Mononuclear cell (primary cell): ENCODE results near the gene PTPRB. TPM values are rescaled to one million over a fixed set of nuclear protein-coding genes. Genes with fewer than 3 reads are reported as not detected.

Experiments used
- H3K27me3 ChIP-seq: 2 replicates; pipeline ENCODE4 v1.6.0; 2011; ENCODE audit warnings: low read length, control low read depth; ENCODE audit not compliant: insufficient read depth
- H3K4me1 ChIP-seq: 2 replicates; pipeline ENCODE4 v1.5.1; 2011; ENCODE audit warnings: mild to moderate bottlenecking, low read length, control low read depth; ENCODE audit not compliant: insufficient read depth
- H3K4me3 ChIP-seq: 2 replicates; pipeline ENCODE4 v1.5.1; 2011; ENCODE audit warnings: mild to moderate bottlenecking, low read length, moderate library complexity
- H3K9me3 ChIP-seq: 2 replicates; pipeline ENCODE4 v1.5.1; 2011; ENCODE audit warnings: low read depth, mild to moderate bottlenecking, control low read depth, low read length
- total RNA-seq: library from RNA; depleted of rRNA; stranded (reverse); fragments of >200 nt; gene quantifications from one replicate; pipeline ENCODE4 v1.2.3, GENCODE V29; 2012

Gene PTPRB
- total RNA-seq: 0.21 TPM

- H3K9me3 ChIP-seq: no peaks in the 10 kb centered on the region
- no peak within 1 kb of the TSS for H3K4me3 ChIP-seq
- no peaks in the 10 kb centered on the region for H3K4me1 ChIP-seq
- H3K27me3 ChIP-seq: no peaks in the 10 kb centered on the region
Measured at GRCh38 chr12:70637303-70638085, at the start of gene PTPRB. PTPRB (minus strand) TSS chr12:70637429; CDS start chr12:70637395, 34 bp downstream.

GRCh38 chr12:70686907-70687306, 49.7 kb upstream of the PTPRB start:
- H3K27me3 ChIP-seq: no peaks in the 10 kb centered on the region
- no peaks in the 10 kb centered on the region for H3K9me3 ChIP-seq
- H3K4me1 ChIP-seq: no peaks in the 10 kb centered on the region
- H3K4me3 ChIP-seq: no peak overlapping the region

- Histone ChIP-seq H3K9me3 (no peaks in the 10 kb centered on the region), H3K4me1 (no peaks in the 10 kb centered on the region), H3K4me3 (no peak overlapping the region), H3K27me3 (no peaks in the 10 kb centered on the region)
Measured at GRCh38 chr12:70686299-70686698, 49.1 kb upstream of the PTPRB start.

DNA sequence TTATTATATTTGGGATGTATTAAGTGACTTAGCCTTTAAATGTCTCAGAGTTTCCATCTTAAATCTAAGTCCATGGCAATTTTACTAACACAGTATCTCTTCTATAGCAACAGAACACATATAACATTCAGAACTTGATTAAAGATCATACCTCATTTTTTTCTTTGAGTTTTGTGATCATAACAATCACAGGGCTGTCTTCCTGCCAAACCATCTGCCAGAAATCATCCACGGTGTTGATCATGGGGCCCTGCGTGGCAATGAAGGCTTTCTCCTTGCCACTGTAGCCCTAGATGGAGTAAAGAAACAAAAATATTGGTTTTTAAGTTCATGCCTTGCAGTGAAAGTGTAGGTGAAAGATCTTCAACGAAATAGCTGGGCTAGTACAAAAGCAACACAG, 46.7 kb upstream of the PTPRB start:
- H3K4me1 ChIP-seq: no peaks in the 10 kb centered on the region
- no peaks in the 10 kb centered on the region for H3K27me3 ChIP-seq
- no peak overlapping the region for H3K4me3 ChIP-seq
- H3K9me3 ChIP-seq: no peaks in the 10 kb centered on the region

GRCh38 chr12:70671698-70672097, 34.5 kb upstream of the PTPRB start:
- H3K4me3 ChIP-seq: no peak overlapping the region
- H3K4me1 ChIP-seq: no peaks in the 10 kb centered on the region
- H3K9me3 ChIP-seq: no peaks in the 10 kb centered on the region
- no peaks in the 10 kb centered on the region for H3K27me3 ChIP-seq

DNA sequence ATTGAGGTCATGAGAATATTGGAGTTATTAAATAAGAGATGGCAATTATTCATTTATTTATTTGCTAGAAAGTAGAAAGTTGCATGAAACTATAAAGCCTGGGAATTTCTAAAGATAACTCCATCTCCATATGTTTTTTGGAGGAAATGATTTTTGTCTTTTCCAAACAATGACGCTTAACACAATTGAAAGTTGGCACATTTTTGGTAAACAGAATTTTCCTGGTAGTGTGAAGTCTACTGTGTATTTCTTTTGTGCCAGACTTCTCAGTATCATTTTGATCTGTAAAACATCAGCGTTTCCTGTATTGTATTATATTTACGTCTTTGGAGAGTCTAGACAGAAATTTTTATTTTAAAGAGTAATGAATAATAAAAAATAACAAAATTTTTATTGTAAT, 33.7 kb upstream of the PTPRB start:
- Histone ChIP-seq H3K27me3 (no peaks in the 10 kb centered on the region), H3K4me1 (no peaks in the 10 kb centered on the region), H3K4me3 (no peak overlapping the region), H3K9me3 (no peaks in the 10 kb centered on the region)

DNA sequence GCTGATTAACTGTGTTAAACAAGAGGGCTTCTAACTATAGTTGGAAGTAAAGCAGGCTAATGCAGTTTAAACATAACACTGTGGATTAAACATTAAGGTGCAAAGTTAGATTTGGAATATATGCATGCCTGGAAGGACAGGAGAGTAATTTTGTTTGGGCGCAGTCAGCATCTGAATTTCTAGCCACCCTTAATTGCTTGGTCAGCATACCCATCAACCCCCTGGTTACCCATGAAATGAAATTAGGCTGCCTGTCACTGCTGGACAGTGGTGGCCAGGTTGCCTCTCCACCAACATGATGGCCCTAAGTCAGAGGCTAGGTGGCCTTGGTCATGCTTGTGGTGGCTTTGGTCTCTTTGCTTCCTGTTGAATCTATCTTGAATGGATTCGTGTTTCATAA, 30.0 kb upstream of the PTPRB start:
- H3K9me3 ChIP-seq: no peaks in the 10 kb centered on the region
- no peak overlapping the region for H3K4me3 ChIP-seq
- H3K27me3 ChIP-seq: no peaks in the 10 kb centered on the region
- H3K4me1 ChIP-seq: no peaks in the 10 kb centered on the region

DNA sequence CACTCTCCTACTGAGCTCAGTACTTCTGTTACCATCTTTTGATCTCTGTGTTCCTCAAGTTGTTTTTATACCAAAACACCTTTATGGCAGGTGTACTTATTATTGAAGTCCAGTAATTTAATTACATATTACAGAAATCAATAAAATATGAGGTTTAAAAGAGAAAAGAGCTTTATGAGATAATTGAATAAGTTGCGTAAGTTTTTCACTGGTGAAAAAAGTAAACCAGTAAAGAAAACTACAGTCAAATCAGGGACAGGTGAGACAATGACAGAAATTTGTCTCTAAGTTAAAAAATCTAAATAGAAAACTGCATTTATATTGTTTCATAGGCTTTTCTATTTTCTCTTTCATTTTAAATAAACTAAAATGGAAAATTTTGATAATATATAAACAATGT, 29.1 kb upstream of the PTPRB start:
- H3K27me3 ChIP-seq: no peaks in the 10 kb centered on the region
- no peaks in the 10 kb centered on the region for H3K4me1 ChIP-seq
- H3K4me3 ChIP-seq: no peak overlapping the region
- H3K9me3 ChIP-seq: no peaks in the 10 kb centered on the region

- Histone ChIP-seq H3K4me3 (no peak overlapping the region), H3K4me1 (peaks cover 3% of the 10 kb centered on the region), H3K9me3 (no peaks in the 10 kb centered on the region), H3K27me3 (no peaks in the 10 kb centered on the region)
Measured at GRCh38 chr12:70664465-70664881, 27.2 kb upstream of the PTPRB start.

DNA sequence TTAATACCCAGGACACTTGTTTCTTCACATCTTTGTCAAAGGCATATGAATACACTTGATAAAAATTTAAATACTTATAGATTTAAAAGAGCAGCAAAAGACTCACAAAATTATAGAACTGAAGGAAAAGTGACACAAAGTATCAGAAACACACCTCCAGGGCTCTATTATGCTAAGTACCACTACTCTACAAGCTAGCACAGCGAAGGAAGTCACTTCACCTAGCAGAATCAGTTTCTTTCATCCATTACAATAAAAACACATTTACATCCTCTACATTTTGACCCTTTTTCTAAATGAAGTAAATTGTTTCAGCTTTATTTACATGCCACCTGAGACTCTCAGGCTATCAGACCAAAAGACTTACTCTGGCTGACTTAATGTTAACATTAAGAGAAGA, 26.6 kb upstream of the PTPRB start:
- H3K9me3 ChIP-seq: no peaks in the 10 kb centered on the region
- H3K4me1 ChIP-seq: peaks cover 3% of the 10 kb centered on the region
- H3K4me3 ChIP-seq: no peak overlapping the region
- H3K27me3 ChIP-seq: no peaks in the 10 kb centered on the region

GRCh38 chr12:70661466-70662161, 24.4 kb upstream of the PTPRB start:
- H3K4me3 ChIP-seq: no peak overlapping the region
- H3K27me3 ChIP-seq: no peaks in the 10 kb centered on the region
- H3K9me3 ChIP-seq: no peaks in the 10 kb centered on the region
- peaks cover 3% of the 10 kb centered on the region for H3K4me1 ChIP-seq

DNA sequence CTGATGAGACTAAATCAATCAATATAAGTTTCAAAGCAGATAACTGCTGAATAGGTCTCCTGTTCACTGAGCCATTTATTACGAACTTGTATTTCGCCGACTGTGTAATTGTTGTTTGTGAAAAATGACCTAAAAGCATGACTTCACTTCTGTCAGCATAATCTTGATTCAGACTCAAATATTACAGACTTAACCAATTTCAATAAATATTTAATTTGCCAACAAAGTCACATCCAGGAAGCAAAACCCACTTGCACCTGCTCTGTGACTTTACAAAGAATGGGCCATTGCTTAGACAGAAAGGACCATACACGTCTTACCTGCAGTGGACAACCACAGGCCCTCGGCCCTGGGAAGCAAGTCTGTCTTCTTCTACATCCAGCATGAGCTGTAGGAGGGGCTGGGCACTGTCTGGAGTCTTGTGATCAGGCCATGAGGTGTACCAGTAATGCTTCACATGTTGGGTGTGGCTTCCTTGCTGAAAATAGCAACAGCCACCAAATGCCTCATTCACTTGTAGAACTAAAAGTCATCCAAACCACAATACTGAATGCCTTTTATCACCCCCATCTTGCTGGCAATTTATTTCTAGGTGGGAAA, 23.5 kb upstream of the PTPRB start:
- no peak overlapping the region for H3K4me3 ChIP-seq
- H3K27me3 ChIP-seq: no peaks in the 10 kb centered on the region
- no peaks in the 10 kb centered on the region for H3K9me3 ChIP-seq
- peaks cover 3% of the 10 kb centered on the region for H3K4me1 ChIP-seq

GRCh38 chr12:70660002-70660604, 22.9 kb upstream of the PTPRB start:
- Histone ChIP-seq H3K4me3 (no peak overlapping the region), H3K9me3 (no peaks in the 10 kb centered on the region), H3K27me3 (no peaks in the 10 kb centered on the region), H3K4me1 (peaks cover 3% of the 10 kb centered on the region)

DNA sequence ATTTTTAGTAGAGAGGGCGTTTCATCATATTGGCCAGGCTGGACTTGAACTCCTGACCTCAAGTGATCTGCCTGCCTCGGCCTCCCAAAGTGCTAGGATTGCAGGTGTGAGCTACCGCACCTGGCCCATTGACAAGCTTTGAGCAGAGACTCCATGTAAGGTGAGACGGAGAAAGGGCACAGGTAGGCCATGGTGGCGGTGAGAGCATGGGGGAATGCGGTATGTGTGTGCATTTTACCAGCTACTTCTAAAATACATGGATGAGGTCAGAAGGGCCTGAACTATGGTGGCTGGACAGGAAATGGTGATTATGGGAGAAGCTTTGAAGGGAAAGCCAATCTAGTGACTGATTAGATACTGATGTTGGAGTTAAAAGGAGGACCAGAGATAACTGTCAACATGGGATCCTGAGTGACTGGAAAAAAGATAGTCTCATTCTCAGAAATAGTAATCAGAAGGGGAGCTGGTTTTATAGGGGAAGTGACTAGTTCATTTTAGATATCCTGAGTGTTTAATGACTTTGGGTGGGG, 21.9 kb upstream of the PTPRB start:
- peaks cover 3% of the 10 kb centered on the region for H3K4me1 ChIP-seq
- H3K4me3 ChIP-seq: no peak overlapping the region
- no peaks in the 10 kb centered on the region for H3K27me3 ChIP-seq
- no peaks in the 10 kb centered on the region for H3K9me3 ChIP-seq
